Right lobe of liver (tissue), 4 donors: ENCODE measurements around the gene WWC1.

Experiments
- CTCF ChIP-seq, 4 donors: fragments of 200-600 bp in 3 of 4; fragments of 450-650 bp in 1 of 4; IDR thresholded peaks; one replicate each; pipeline versions ENCODE4 v1.5.1 to v1.8.0; 2016 to 2022; ENCODE audit warnings: antibody characterized with exemption in 4 of 4, mild to moderate bottlenecking in 2 of 4
- POLR2A ChIP-seq: fragments of 450-650 bp; IDR thresholded peaks from one replicate; pipeline ENCODE4 v1.6.1; 2017; ENCODE audit warnings: antibody characterized with exemption, mild to moderate bottlenecking
- donor health status: DM: no; HTN: no; CAD: no.
- donor health status: DM: no; HTN: no; CAD: no.
- donor health status: DM: no; HTN: yes; CAD: no.

- TF ChIP-seq POLR2A: no peak
- no peak for TF ChIP-seq CTCF (IDR thresholded peaks at IDR 0.05)
Observed at GRCh38 chr5:168434001-168434400, 142.6 kb downstream of the WWC1 start.
